Uterus (tissue), 4 donors: ENCODE measurements around the gene SPHK2. TPM values are rescaled to one million over a fixed set of nuclear protein-coding genes. Genes with fewer than 3 reads are reported as not detected.

Experiments used
- DNase-seq, 2 donors: peaks; one replicate each; pipeline ENCODE4 v3.0.0-alpha.2; 2019 to 2020
- H3K27ac ChIP-seq, 2 donors: fragments of 200-600 bp; sonication (generic); 1 replicate in 1 of 2; 2 replicates in 1 of 2; pipeline ENCODE4 v1.5.1; 2016 to 2018
- H3K27me3 ChIP-seq, 2 donors: fragments of 200-600 bp; sonication (generic); one replicate each; pipeline ENCODE4 v1.5.1; 2018 to 2019; ENCODE audit warnings: control low read depth in 1 of 2
- H3K36me3 ChIP-seq, 2 donors: fragments of 200-600 bp; sonication (generic); one replicate each; pipeline ENCODE4 v1.5.1; 2019; ENCODE audit warnings: control low read depth in 1 of 2
- H3K4me1 ChIP-seq, 2 donors: fragments of 200-600 bp; sonication (generic); one replicate each; pipeline ENCODE4 v1.5.1; 2018 to 2019; ENCODE audit warnings: control low read depth in 1 of 2
- H3K4me3 ChIP-seq, 2 donors: fragments of 200-600 bp; sonication (generic); 1 replicate in 1 of 2; 2 replicates in 1 of 2; pipeline ENCODE4 v1.5.1; 2018 to 2019; ENCODE audit warnings: mild to moderate bottlenecking in 1 of 2
- H3K9me3 ChIP-seq, 2 donors: fragments of 200-600 bp; sonication (generic); one replicate each; pipeline ENCODE4 v1.5.1; 2019; ENCODE audit warnings: control low read depth in 1 of 2
- CTCF ChIP-seq, 4 experiments: fragments of 200-600 bp in 2 of 4; fragments of 450-650 bp in 2 of 4; sonication (generic) in 2 of 4; IDR thresholded peaks; one replicate each; pipeline ENCODE4 v1.5.1; 2016 to 2019; ENCODE audit warnings: antibody characterized with exemption in 4 of 4, mild to moderate bottlenecking in 2 of 4, moderate library complexity in 1 of 4
- POLR2A ChIP-seq, 2 donors: fragments of 450-650 bp; IDR thresholded peaks; one replicate each; pipeline ENCODE4 v1.6.1; 2016; ENCODE audit warnings: antibody characterized with exemption in 2 of 2, mild to moderate bottlenecking in 1 of 2, moderate library complexity in 1 of 2
- intact Hi-C: fragments of 100-400 bp; cut with DNase I; formaldehyde crosslinking; loops from one replicate; pipeline ENCODE4 v1.15.1; 2023; ENCODE audit warnings: low total_unique reads
- total RNA-seq, 4 donors: library from RNA; depleted of rRNA in 3 of 4; stranded (reverse); fragments of >200 nt in 3 of 4; gene quantifications; one replicate each; pipeline versions ENCODE4 v1.1.0 to v1.2.4, GENCODE V29; 2014 to 2023
- donor health status: DM: yes; HTN: yes; CAD: no.

The SPHK2 gene
- total RNA-seq, 4 donors from 2014 or later = 10.0 to 27.2 (median 21.7) TPM

DNA sequence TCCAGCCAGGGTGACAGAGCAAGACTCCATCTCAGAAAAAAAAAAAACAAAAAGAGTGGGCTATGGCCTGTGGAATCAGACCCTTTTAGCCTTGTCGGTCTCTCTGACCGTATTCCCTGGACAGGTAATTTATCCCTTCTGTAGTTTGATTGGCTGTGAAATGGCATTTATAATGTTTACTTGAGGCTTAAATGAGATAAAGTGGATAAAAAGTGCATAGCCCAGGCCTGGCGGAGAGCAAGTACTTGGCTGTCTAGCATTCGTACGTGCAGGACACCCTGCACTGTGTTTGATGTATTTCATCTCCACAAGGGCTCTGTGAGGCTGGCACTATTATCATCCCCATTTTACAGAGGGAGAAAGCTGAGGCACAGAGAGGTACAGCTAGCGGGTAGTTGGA, 46.5 kb downstream of the SPHK2 start:
- H3K27me3 ChIP-seq = no peaks in the 10 kb centered on the region
- no peak for DNase-seq
- TF ChIP-seq CTCF (IDR thresholded peaks at IDR 0.05) = no peak
- no peak for TF ChIP-seq POLR2A (IDR thresholded peaks at IDR 0.05)
- no peak overlapping the region for H3K27ac ChIP-seq
- H3K36me3 ChIP-seq = no peaks in the 10 kb centered on the region
- intact Hi-C loops = no loop called here
- no peaks in the 10 kb centered on the region for H3K4me1 ChIP-seq
- H3K4me3 ChIP-seq = no peak overlapping the region
- H3K9me3 ChIP-seq = no peaks in the 10 kb centered on the region

DNA sequence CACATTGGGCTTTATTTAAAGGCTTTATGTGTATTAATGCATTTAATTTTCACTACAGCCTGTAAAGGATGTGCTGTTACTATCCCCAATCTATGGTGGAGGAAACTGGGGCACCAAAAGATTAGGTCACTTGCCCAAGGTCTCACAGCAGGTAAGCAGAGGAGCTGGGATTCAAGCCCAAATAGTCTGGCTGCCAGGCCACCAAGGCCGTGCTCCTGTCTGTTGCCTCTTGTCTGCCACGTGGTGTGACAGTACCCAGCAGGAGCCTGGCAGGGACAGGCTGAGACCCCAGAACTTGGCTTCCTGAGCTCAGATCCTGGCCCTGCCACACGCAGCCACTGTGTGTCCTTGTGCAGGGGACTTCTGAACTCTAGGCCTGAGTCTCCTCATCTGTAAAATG, 49.0 kb downstream of the SPHK2 start:
- H3K27ac ChIP-seq = no peak overlapping the region
- TF ChIP-seq CTCF (IDR thresholded peaks at IDR 0.05) (no peak), POLR2A (IDR thresholded peaks at IDR 0.05) (no peak)
- H3K9me3 ChIP-seq = no peaks in the 10 kb centered on the region
- no peaks in the 10 kb centered on the region for H3K27me3 ChIP-seq
- no peak overlapping the region for H3K4me3 ChIP-seq
- no peaks in the 10 kb centered on the region for H3K36me3 ChIP-seq
- no peaks in the 10 kb centered on the region for H3K4me1 ChIP-seq
- intact Hi-C loops = no loop called here
- DNase-seq = no peak

DNA sequence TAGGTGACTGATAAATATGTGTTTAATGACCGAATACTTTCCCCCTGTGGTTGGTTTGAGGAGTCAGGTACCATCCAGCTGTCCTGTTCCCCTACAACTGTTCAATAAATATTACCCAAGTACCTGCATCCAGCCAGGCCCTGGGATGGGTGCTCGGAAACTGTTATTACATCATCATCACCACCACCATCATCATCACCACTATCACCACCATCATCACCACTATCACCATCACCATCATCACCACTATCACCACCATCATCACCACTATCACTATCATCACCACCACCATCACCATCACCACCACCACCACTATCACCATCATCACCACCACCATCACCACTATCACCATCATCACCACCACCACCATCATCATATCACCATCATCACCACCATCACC, 49.5 kb downstream of the SPHK2 start:
- Histone ChIP-seq H3K9me3 (no peaks in the 10 kb centered on the region), H3K36me3 (no peaks in the 10 kb centered on the region), H3K4me1 (no peaks in the 10 kb centered on the region), H3K4me3 (no peak overlapping the region), H3K27ac (no peak overlapping the region), H3K27me3 (no peaks in the 10 kb centered on the region)
- intact Hi-C loops = no loop called here
- TF ChIP-seq POLR2A (IDR thresholded peaks at IDR 0.05) (no peak), CTCF (IDR thresholded peaks at IDR 0.05) (no peak)
- DNase-seq = no peak

- DNase-seq = no peak
- intact Hi-C loops = no loop called here
- no peaks in the 10 kb centered on the region for H3K4me1 ChIP-seq
- H3K36me3 ChIP-seq = no peaks in the 10 kb centered on the region
- no peak overlapping the region for H3K27ac ChIP-seq
- no peaks in the 10 kb centered on the region for H3K9me3 ChIP-seq
- no peak overlapping the region for H3K4me3 ChIP-seq
- no peak for TF ChIP-seq CTCF (IDR thresholded peaks at IDR 0.05)
- TF ChIP-seq POLR2A (IDR thresholded peaks at IDR 0.05) = no peak
- H3K27me3 ChIP-seq = no peaks in the 10 kb centered on the region
These were observed 50.8 kb downstream of the SPHK2 start for GRCh38 chr19:48669903-48670668.

DNA sequence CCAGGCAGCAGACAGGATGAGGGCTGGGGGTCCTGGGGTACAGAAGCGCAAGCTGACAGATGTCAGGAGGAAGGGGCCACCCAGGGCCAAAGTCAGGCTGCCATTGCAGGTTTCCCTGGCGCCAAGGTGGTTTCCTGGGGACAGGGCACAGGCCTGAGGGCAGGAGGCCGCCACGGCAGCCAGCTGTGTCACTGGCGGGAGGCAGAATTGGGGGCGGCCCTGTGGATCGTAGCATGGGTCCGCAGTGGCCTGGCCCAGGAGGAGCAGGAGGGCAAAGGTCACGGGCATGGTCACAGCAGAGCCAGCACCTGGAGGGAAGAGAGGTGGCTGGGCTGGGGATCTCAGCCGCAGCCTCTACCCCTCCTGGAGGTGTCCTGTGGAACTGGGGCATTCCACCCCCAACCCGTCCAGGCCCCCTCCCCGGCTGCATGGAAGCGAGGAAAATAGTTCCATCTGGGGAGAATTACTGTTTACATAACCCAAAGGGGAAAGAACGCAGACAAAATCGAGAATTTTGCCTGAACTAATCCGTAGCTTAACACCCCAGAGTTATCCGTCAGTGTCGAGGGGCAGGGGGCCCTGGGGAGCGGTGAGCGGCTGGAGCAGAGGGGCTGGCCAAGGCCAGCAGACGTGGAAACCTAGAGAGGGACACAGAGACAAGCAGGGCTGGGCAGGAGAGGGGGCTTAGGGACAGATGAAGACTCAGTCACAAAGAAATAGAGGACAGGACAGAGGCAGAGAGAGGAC, 51.6 kb downstream of the SPHK2 start:
- no peaks in the 10 kb centered on the region for H3K4me1 ChIP-seq
- H3K4me3 ChIP-seq = no peak overlapping the region
- TF ChIP-seq POLR2A (IDR thresholded peaks at IDR 0.05) = no peak
- TF ChIP-seq CTCF (IDR thresholded peaks at IDR 0.05) = no peak
- intact Hi-C loops = no loop called here
- H3K27ac ChIP-seq = no peak overlapping the region
- no peaks in the 10 kb centered on the region for H3K9me3 ChIP-seq
- H3K27me3 ChIP-seq = no peaks in the 10 kb centered on the region
- no peaks in the 10 kb centered on the region for H3K36me3 ChIP-seq
- DNase-seq = no peak
